MM.1S (cell line): ENCODE results near the gene MTERF2.

Experiments
- EZH2 ChIP-seq: fragments of 300-600 bp; sonication (generic); optimal IDR thresholded peaks from 2 replicates; pipeline ENCODE3; 2017; ENCODE audit warnings: low read depth, mild to moderate bottlenecking, antibody characterized with exemption, low read length, mixed read lengths
- TF ChIP-seq, protein P1 (sequence below): fragments of 300-600 bp; sonication (generic); IDR thresholded peaks from 2 replicates; pipeline ENCODE4 v1.5.1; 2016; ENCODE audit warnings: antibody characterized with exemption, low read length, mixed read lengths

DNA sequence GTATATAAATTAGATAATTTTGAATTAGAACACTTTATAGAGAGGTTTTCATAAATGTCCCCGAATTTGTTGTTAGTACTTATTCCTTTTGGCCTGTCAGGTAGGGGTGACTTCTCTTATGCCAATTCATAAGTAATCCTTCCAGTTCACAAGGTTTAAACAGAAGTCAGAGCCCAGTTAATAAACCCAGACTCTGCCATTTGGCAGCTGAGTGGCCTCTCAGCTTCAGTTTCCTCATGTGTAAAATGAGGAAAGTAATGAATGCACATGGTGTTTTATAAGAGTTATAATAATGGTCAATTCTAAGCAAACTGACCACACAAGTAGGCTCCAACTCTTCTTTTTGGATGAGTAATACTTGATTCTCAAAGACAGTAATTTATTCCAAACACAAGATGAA lies 10.3 kb downstream of the MTERF2 start:
- TF ChIP-seq, protein P1, sequence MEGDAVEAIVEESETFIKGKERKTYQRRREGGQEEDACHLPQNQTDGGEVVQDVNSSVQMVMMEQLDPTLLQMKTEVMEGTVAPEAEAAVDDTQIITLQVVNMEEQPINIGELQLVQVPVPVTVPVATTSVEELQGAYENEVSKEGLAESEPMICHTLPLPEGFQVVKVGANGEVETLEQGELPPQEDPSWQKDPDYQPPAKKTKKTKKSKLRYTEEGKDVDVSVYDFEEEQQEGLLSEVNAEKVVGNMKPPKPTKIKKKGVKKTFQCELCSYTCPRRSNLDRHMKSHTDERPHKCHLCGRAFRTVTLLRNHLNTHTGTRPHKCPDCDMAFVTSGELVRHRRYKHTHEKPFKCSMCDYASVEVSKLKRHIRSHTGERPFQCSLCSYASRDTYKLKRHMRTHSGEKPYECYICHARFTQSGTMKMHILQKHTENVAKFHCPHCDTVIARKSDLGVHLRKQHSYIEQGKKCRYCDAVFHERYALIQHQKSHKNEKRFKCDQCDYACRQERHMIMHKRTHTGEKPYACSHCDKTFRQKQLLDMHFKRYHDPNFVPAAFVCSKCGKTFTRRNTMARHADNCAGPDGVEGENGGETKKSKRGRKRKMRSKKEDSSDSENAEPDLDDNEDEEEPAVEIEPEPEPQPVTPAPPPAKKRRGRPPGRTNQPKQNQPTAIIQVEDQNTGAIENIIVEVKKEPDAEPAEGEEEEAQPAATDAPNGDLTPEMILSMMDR: no peak
- TF ChIP-seq EZH2: no peak
